ENCODE measurements around the gene PDE7B. TPM values are rescaled to one million over a fixed set of nuclear protein-coding genes. Genes with fewer than 3 reads are reported as not detected.
A peak's percentile ranks its signal among the peaks of the same experiment; 100 is the strongest.

Gene PDE7B
- polyA plus RNA-seq, 12 donors = 7.6 to 11.8 (median 10.0) TPM; not detected in 1

- no peak for DNase-seq
Observed at GRCh38 chr6:136022224-136022874, 170.8 kb downstream of the PDE7B start.

- DNase-seq = no peak
Observed at GRCh38 chr6:136024711-136025110, 173.2 kb downstream of the PDE7B start.

- DNase-seq = no peak
Observed at GRCh38 chr6:136025736-136026135, 174.2 kb downstream of the PDE7B start.

GRCh38 chr6:136030131-136030530, 178.6 kb downstream of the PDE7B start:
- no peak for DNase-seq

- DNase-seq = no peak
Observed at GRCh38 chr6:136031982-136032381, 180.5 kb downstream of the PDE7B start.

- DNase-seq = no peak
Observed at GRCh38 chr6:136033416-136033815, 181.9 kb downstream of the PDE7B start.

GRCh38 chr6:136034422-136034821, 182.9 kb downstream of the PDE7B start:
- no peak for DNase-seq

GRCh38 chr6:136035378-136036070, 184.0 kb downstream of the PDE7B start:
- no peak for DNase-seq

- DNase-seq = no peak
Observed at GRCh38 chr6:136036071-136036380, 184.5 kb downstream of the PDE7B start.

- no peak for DNase-seq
Observed at GRCh38 chr6:136036601-136037000, 185.1 kb downstream of the PDE7B start.

- DNase-seq = no peak
Observed at GRCh38 chr6:136037242-136037875, 185.9 kb downstream of the PDE7B start.

GRCh38 chr6:136037876-136038460, 186.5 kb downstream of the PDE7B start:
- peak; percentile 68 for DNase-seq

GRCh38 chr6:136038531-136038930, 187.0 kb downstream of the PDE7B start:
- DNase-seq = no peak

- no peak for DNase-seq
Observed at GRCh38 chr6:136039185-136039584, 187.7 kb downstream of the PDE7B start.

- DNase-seq = no peak
Observed at GRCh38 chr6:136050475-136050874, 199.0 kb downstream of the PDE7B start.

GRCh38 chr6:136051140-136051775, 199.8 kb downstream of the PDE7B start:
- no peak for DNase-seq

GRCh38 chr6:136052031-136052430, 200.5 kb downstream of the PDE7B start:
- DNase-seq = no peak

- no peak for DNase-seq
Observed at GRCh38 chr6:136058852-136059251, 207.4 kb downstream of the PDE7B start.

- peak; percentile 41 for DNase-seq
Observed at GRCh38 chr6:136059308-136059707, 207.8 kb downstream of the PDE7B start.

GRCh38 chr6:136060052-136060451, 208.6 kb downstream of the PDE7B start:
- no peak for DNase-seq

GRCh38 chr6:136060759-136061158, 209.3 kb downstream of the PDE7B start:
- no peak for DNase-seq

GRCh38 chr6:136061701-136062100, 210.2 kb downstream of the PDE7B start:
- no peak for DNase-seq

All from muscle of arm (tissue), 12 donors.